B cell (primary cell): ENCODE measurements around the gene C3. TPM values are rescaled to one million over a fixed set of nuclear protein-coding genes. Genes with fewer than 3 reads are reported as not detected.

Experiments
- ATAC-seq: fragments of 200-7000 bp; cut with Tn5 transposase; one replicate; pipeline ENCODE4 v1.10.0; 2021; ENCODE audit warnings: low read depth, mild to moderate bottlenecking, moderate number of reproducible peaks, moderate library complexity
- CTCF ChIA-PET: fragments of 350-600 bp; sonication (Branson Sonifier 250); formaldehyde crosslinking; loops from one replicate; lab custom pipeline; 2021; ENCODE audit warnings: antibody characterized with exemption, inconsistent platforms; lab: Charles Lee
- POLR2A ChIA-PET: fragments of 350-600 bp; sonication (Branson Sonifier 250); formaldehyde crosslinking; loops from one replicate; lab custom pipeline; 2021; ENCODE audit warnings: antibody characterized with exemption; lab: Charles Lee
- DNase-seq: peaks from one replicate; pipeline ENCODE4 v3.0.0; 2013
- H2AFZ ChIP-seq: 2 replicates; pipeline ENCODE4 v1.6.1; 2012; ENCODE audit warnings: mild to moderate bottlenecking, low read depth, low read length; ENCODE audit not compliant: insufficient read depth, poor library complexity, severe bottlenecking
- H3K27ac ChIP-seq, 2 donors: 1 replicate in 1 of 2; 2 replicates in 1 of 2; pipeline ENCODE4 v1.5.1; 2012 to 2013; ENCODE audit warnings: low read length in 2 of 2, mild to moderate bottlenecking in 2 of 2, moderate library complexity in 1 of 2
- H3K27me3 ChIP-seq, 4 experiments: fragments of 200-600 bp in 1 of 4; sonication (generic) in 1 of 4; replicated peaks in 1 of 4; 1 replicate in 2 of 4; 2 replicates in 2 of 4; pipeline versions ENCODE4 v1.6.1 to v1.7.0; 2013 to 2016; ENCODE audit warnings: low read length in 3 of 4, mild to moderate bottlenecking in 2 of 4, mixed read lengths in 1 of 4, moderate library complexity in 1 of 4; ENCODE audit not compliant: insufficient read depth in 4 of 4, control insufficient read depth in 3 of 4; ENCODE audit errors: control extremely low read depth in 1 of 4
- H3K36me3 ChIP-seq, 2 experiments: replicated peaks in 1 of 2; 1 replicate in 1 of 2; 2 replicates in 1 of 2; pipeline versions ENCODE4 v1.6.1 to v1.7.1; 2013; ENCODE audit warnings: low read length in 1 of 2; ENCODE audit not compliant: insufficient read depth in 2 of 2, control insufficient read depth in 1 of 2; ENCODE audit errors: control extremely low read depth in 1 of 2, extremely low read depth in 1 of 2
- H3K4me1 ChIP-seq, 2 donors: fragments of 200-600 bp in 1 of 2; sonication (generic) in 1 of 2; 1 replicate in 1 of 2; 2 replicates in 1 of 2; pipeline versions ENCODE4 v1.5.1 to v1.6.1; 2013 to 2017; ENCODE audit warnings: low read length in 2 of 2; ENCODE audit not compliant: control insufficient read depth in 2 of 2, insufficient read depth in 2 of 2
- H3K4me2 ChIP-seq: replicated peaks from 2 replicates; pipeline ENCODE3; 2012; ENCODE audit warnings: mild to moderate bottlenecking, low read depth, low read length; ENCODE audit not compliant: poor library complexity, severe bottlenecking
- H3K4me3 ChIP-seq, 5 experiments: fragments of 200-600 bp in 1 of 5; sonication (generic) in 1 of 5; 1 replicate in 3 of 5; 2 replicates in 2 of 5; pipeline versions ENCODE4 v1.5.1 to v1.7.0; 2011 to 2016; ENCODE audit warnings: low read length in 4 of 5, mild to moderate bottlenecking in 4 of 5, low read depth in 2 of 5, control low read depth in 1 of 5, moderate library complexity in 1 of 5; ENCODE audit not compliant: insufficient read depth in 1 of 5; ENCODE audit errors: control extremely low read depth in 1 of 5, extremely low read depth in 1 of 5
- H3K79me2 ChIP-seq: fragments of 200-600 bp; sonication (generic); one replicate; pipeline ENCODE4 v1.6.0; 2016; ENCODE audit warnings: low read length; ENCODE audit not compliant: control insufficient read depth, insufficient read depth
- H3K9ac ChIP-seq: fragments of 200-600 bp; sonication (generic); 2 replicates; pipeline ENCODE4 v1.6.1; 2017; ENCODE audit warnings: mild to moderate bottlenecking, low read length, moderate library complexity
- H3K9me3 ChIP-seq, 3 donors: one replicate each; pipeline versions ENCODE4 v1.6.1 to v1.7.1; 2013; ENCODE audit warnings: low read length in 2 of 3; ENCODE audit not compliant: control insufficient read depth in 2 of 3, insufficient read depth in 1 of 3; ENCODE audit errors: control extremely low read depth in 1 of 3
- H4K20me1 ChIP-seq: 2 replicates; pipeline ENCODE4 v1.6.0; 2012; ENCODE audit warnings: mild to moderate bottlenecking, low read length; ENCODE audit not compliant: insufficient read depth, control insufficient read depth, poor library complexity, severe bottlenecking
- H3K27ac Mint-ChIP-seq: one replicate; pipeline ENCODE4 v1.8.0; 2021; ENCODE audit warnings: mixed read lengths
- H3K27me3 Mint-ChIP-seq: one replicate; pipeline ENCODE4 v1.8.0; 2021; ENCODE audit warnings: mixed read lengths
- H3K4me1 Mint-ChIP-seq: one replicate; pipeline ENCODE4 v1.8.0; 2021; ENCODE audit warnings: mixed read lengths
- H3K4me3 Mint-ChIP-seq: one replicate; pipeline ENCODE4 v1.8.0; 2021; ENCODE audit warnings: mixed read lengths
- H3K9me3 Mint-ChIP-seq: one replicate; pipeline ENCODE4 v1.8.0; 2022; ENCODE audit warnings: mixed read lengths; ENCODE audit not compliant: insufficient read depth
- CTCF ChIP-seq: fragments of 200-600 bp; IDR thresholded peaks from one replicate; pipeline ENCODE4 v1.8.0; 2022; ENCODE audit warnings: antibody characterized with exemption, mild to moderate bottlenecking
- EZH2 ChIP-seq: IDR thresholded peaks from 2 replicates; pipeline ENCODE4 v1.6.1; 2012; ENCODE audit warnings: borderline replicate concordance, low read depth, mild to moderate bottlenecking, moderate library complexity, low read length; ENCODE audit not compliant: insufficient read depth, poor library complexity, severe bottlenecking
- WGBS: methylation state at CpG from one replicate; pipeline ENCODE4 v1.1.5; 2013; ENCODE audit warnings: missing lambda C conversion rate; ENCODE audit not compliant: insufficient coverage; 5-methylcytosine and 5-hydroxymethylcytosine counted together
- intact Hi-C: fragments of 100-400 bp; cut with micrococcal nuclease; formaldehyde crosslinking; loops from one replicate; pipeline ENCODE4 v1.10.0; 2022
- polyA plus RNA-seq: library from polyadenylated mRNA; depleted of rRNA; stranded (reverse); fragments of >200 nt; gene quantifications from 2 replicates; pipeline ENCODE4 v1.2.3, GENCODE V29; 2012
- total RNA-seq, 2 donors: library from RNA; stranded (reverse); fragments of 120-200 nt in 1 of 2; gene quantifications; 1 replicate in 1 of 2; 2 replicates in 1 of 2; pipeline versions ENCODE4 v1.2.3 to v1.2.4, GENCODE V29; 2013 to 2022

Gene C3
- total and polyA plus RNA-seq, 2 donors (not counting 1 experiment from before 2014, with no cell fraction given) = 0.01 to 0.47 TPM

- H3K9me3 ChIP-seq = no peaks in the 10 kb centered on the region
- TF ChIP-seq EZH2 = no peak
- no peak for TF ChIP-seq CTCF
- WGBS = under 1% methylated on average over 15 of the region's 15 CpGs
- H3K4me1 ChIP-seq = peaks cover 24 to 43% of the 10 kb centered on the region in 2 donors
- ATAC-seq (peak; percentile 16), DNase-seq (no peak)
- peak overlapping the region; percentile 93 for H3K4me3 Mint-ChIP-seq
- intact Hi-C loops = loop anchor here (1.0 kb wide), 4 partner anchors 14 to 96 kb away; partner anchors contain the start of gene GPR108
- no peaks in the 10 kb centered on the region for H3K27me3 Mint-ChIP-seq
- H2AFZ ChIP-seq = peak overlapping the region; percentile 66
- POLR2A ChIA-PET = interaction anchor here (0.6 to 1.2 kb wide), 3 partner anchors 14 to 446 kb away, joined by 3 to 4 read pairs (median 3); partner anchors contain the start of gene GPR108
- CTCF ChIA-PET = interaction anchor here (2.2 kb wide), 1 partner anchor 29 kb away, joined by 11 read pairs; the partner anchor contains the start of genes GPR108 and TRIP10
- no peaks in the 10 kb centered on the region for H3K9me3 Mint-ChIP-seq
- peak overlapping the region; percentile 82 for H3K4me2 ChIP-seq
- peaks cover 52% of the 10 kb centered on the region for H3K79me2 ChIP-seq
- peaks cover 43% of the 10 kb centered on the region for H3K4me1 Mint-ChIP-seq
- H3K27ac ChIP-seq = peak overlapping the region; percentile 89 to 96
- peaks cover 13% of the 10 kb centered on the region for H4K20me1 ChIP-seq
- H3K27ac Mint-ChIP-seq = peak overlapping the region; percentile 95
- peak overlapping the region; percentile 77 for H3K9ac ChIP-seq
- H3K36me3 ChIP-seq = peaks cover 0 to 6% of the 10 kb centered on the region in 2 experiments
- H3K27me3 ChIP-seq = no peaks in the 10 kb centered on the region
- peak overlapping the region; percentile 36 to 81 (median 68) for H3K4me3 ChIP-seq
Measured at GRCh38 chr19:6767081-6767356, 46.6 kb upstream of the C3 start.

GRCh38 chr19:6766357-6767080 is 46.1 kb upstream of the C3 start:
- Histone ChIP-seq H3K36me3 (peaks cover 0 to 6% of the 10 kb centered on the region in 2 experiments), H3K9ac (peak overlapping the region; percentile 77), H3K4me3 (peak overlapping the region; percentile 36 to 81 (median 68)), H2AFZ (peak overlapping the region; percentile 66), H3K4me2 (peak overlapping the region; percentile 82), H3K4me1 (peaks cover 21 to 39% of the 10 kb centered on the region in 2 donors), H4K20me1 (peaks cover 17% of the 10 kb centered on the region), H3K79me2 (peaks cover 52% of the 10 kb centered on the region), H3K9me3 (no peaks in the 10 kb centered on the region), H3K27ac (peak overlapping the region; percentile 89 to 96), H3K27me3 (no peaks in the 10 kb centered on the region)
- ATAC-seq (no peak), DNase-seq (no peak)
- Mint-ChIP-seq H3K4me1 (peaks cover 39% of the 10 kb centered on the region), H3K4me3 (peak overlapping the region; percentile 93), H3K27ac (peak overlapping the region; percentile 95), H3K27me3 (no peaks in the 10 kb centered on the region), H3K9me3 (no peaks in the 10 kb centered on the region)
- WGBS = 77% methylated on average over 12 of the region's 16 CpGs
- ChIA-PET POLR2A (interaction anchor here (0.6 to 1.2 kb wide), 3 partner anchors 13 to 446 kb away, joined by 3 to 4 read pairs (median 3); partner anchors contain the start of gene GPR108), CTCF (interaction anchor here (0.9 to 2.2 kb wide), 2 partner anchors 28 to 36 kb away, joined by 3 to 11 read pairs; partner anchors contain the start of genes GPR108 and TRIP10)
- TF ChIP-seq EZH2 (no peak), CTCF (no peak)
- intact Hi-C loops = loop anchor here (1.0 kb wide), 4 partner anchors 13 to 97 kb away; partner anchors contain the start of gene GPR108
